GM21423 (cell line): Measurements from ENCODE around the gene EDARADD.
"Not testable (repeated sequence)": the region's sequence is repeated elsewhere in the genome, so short reads cannot be mapped to it uniquely, and the experiment has no call there.

Source experiments
- ATAC-seq: cut with Tn5 transposase; IDR thresholded peaks from one replicate; pipeline ENCODE4 v1.9.1; 2021; ENCODE audit warnings: mild to moderate bottlenecking, moderate library complexity; ENCODE audit not compliant: unreplicated experiment

The EDARADD gene

GRCh38 chr1:236429715-236430274 lies 35.7 kb downstream of the EDARADD start:
- ATAC-seq: peak; percentile 47

- no peak for ATAC-seq
These were observed 39.8 kb downstream of the EDARADD start for GRCh38 chr1:236433819-236434315.

GRCh38 chr1:236438614-236439013 lies 44.5 kb downstream of the EDARADD start:
- ATAC-seq: no peak

- ATAC-seq: no peak
These were observed 46.3 kb downstream of the EDARADD start for GRCh38 chr1:236440373-236440772.

- no peak for ATAC-seq
These were observed 56.7 kb downstream of the EDARADD start for GRCh38 chr1:236450779-236451178.

GRCh38 chr1:236451796-236452373 lies 57.8 kb downstream of the EDARADD start:
- ATAC-seq: peak; percentile 75

GRCh38 chr1:236455243-236455642 lies 61.2 kb downstream of the EDARADD start:
- no peak for ATAC-seq

- ATAC-seq: no peak
These were observed 63.7 kb downstream of the EDARADD start for GRCh38 chr1:236457775-236458174.

- ATAC-seq: no peak
These were observed 64.9 kb downstream of the EDARADD start for GRCh38 chr1:236458996-236459395.

GRCh38 chr1:236460103-236460502 lies 66.0 kb downstream of the EDARADD start:
- no peak for ATAC-seq

GRCh38 chr1:236464197-236464596 lies 70.1 kb downstream of the EDARADD start:
- ATAC-seq: not testable (repeated sequence)

- ATAC-seq: peak; percentile 39
These were observed 71.3 kb downstream of the EDARADD start for GRCh38 chr1:236465231-236465958.

GRCh38 chr1:236465959-236466303 lies 71.8 kb downstream of the EDARADD start:
- ATAC-seq: peak; percentile 84

- no peak for ATAC-seq
These were observed 73.2 kb downstream of the EDARADD start for GRCh38 chr1:236467327-236467641.

- ATAC-seq: no peak
These were observed 74.5 kb downstream of the EDARADD start for GRCh38 chr1:236468625-236469024.

- no peak for ATAC-seq
These were observed 75.4 kb downstream of the EDARADD start for GRCh38 chr1:236469466-236469865.

GRCh38 chr1:236471096-236471495 lies 77.0 kb downstream of the EDARADD start:
- ATAC-seq: no peak

- ATAC-seq: no peak
These were observed 77.6 kb downstream of the EDARADD start for GRCh38 chr1:236471653-236472052.

- ATAC-seq: no peak
These were observed 79.0 kb downstream of the EDARADD start for GRCh38 chr1:236472850-236473788.

- ATAC-seq: no peak
These were observed 81.9 kb downstream of the EDARADD start for GRCh38 chr1:236476019-236476418.

GRCh38 chr1:236480758-236481436 lies 86.8 kb downstream of the EDARADD start:
- ATAC-seq: no peak
